H1 (cell line): ENCODE data around the gene ARHGAP28. TPM values are rescaled to one million over a fixed set of nuclear protein-coding genes. Genes with fewer than 3 reads are reported as not detected.

Experiments
- CTCF ChIA-PET: fragments of 300-600 bp; sonication (Branson Sonifier 250); formaldehyde crosslinking; loops from one replicate; lab custom pipeline; 2021; ENCODE audit not compliant: partially characterized antibody; lab: Charles Lee
- POLR2A ChIA-PET: fragments of 300-600 bp; sonication (Branson Sonifier 250); formaldehyde crosslinking; loops from one replicate; lab custom pipeline; 2021; ENCODE audit warnings: inconsistent platforms; ENCODE audit not compliant: partially characterized antibody; lab: Charles Lee
- DNase-seq, 2 experiments: peaks; one replicate each; pipeline versions ENCODE4 v3.0.0 to v3.0.0-alpha.2; 2010 to 2022; ENCODE audit warnings: low spot score in 2 of 2, low read depth in 1 of 2, mixed read lengths in 1 of 2
- FAIRE-seq: peaks from 2 replicates; lab custom pipeline; 2011; peaks lifted over from hg19 to GRCh38; lab: Jason Lieb, UNC
- H2AFZ ChIP-seq: 2 replicates; pipeline ENCODE4 v1.8.1; 2012; ENCODE audit warnings: low read length, inconsistent platforms
- H2AK5ac ChIP-seq: 2 replicates; pipeline ENCODE4 v1.6.1; 2013; ENCODE audit warnings: low read depth, low read length
- H2BK120ac ChIP-seq: replicated peaks from 2 replicates; pipeline ENCODE3; 2013; ENCODE audit warnings: low read depth, low read length, inconsistent platforms
- H2BK12ac ChIP-seq: 2 replicates; pipeline ENCODE4 v1.6.1; 2013; ENCODE audit warnings: low read depth, low read length
- H2BK15ac ChIP-seq: 2 replicates; pipeline ENCODE4 v1.6.1; 2013; ENCODE audit warnings: low read length
- H2BK20ac ChIP-seq: 2 replicates; pipeline ENCODE4 v1.6.1; 2013; ENCODE audit warnings: low read length
- H2BK5ac ChIP-seq: 2 replicates; pipeline ENCODE4 v1.6.1; 2013; ENCODE audit warnings: low read depth, low read length
- H3K14ac ChIP-seq: 2 replicates; pipeline ENCODE4 v1.6.1; 2013; ENCODE audit warnings: inconsistent platforms; ENCODE audit not compliant: insufficient read length
- H3K18ac ChIP-seq: 2 replicates; pipeline ENCODE4 v1.6.1; 2013; ENCODE audit warnings: low read length; ENCODE audit errors: extremely low read depth
- H3K23ac ChIP-seq: 2 replicates; pipeline ENCODE4 v1.6.1; 2013; ENCODE audit warnings: inconsistent platforms; ENCODE audit not compliant: insufficient read length
- H3K23me2 ChIP-seq: 2 replicates; pipeline ENCODE4 v1.6.1; 2013; ENCODE audit warnings: low read depth, low read length
- H3K27ac ChIP-seq: 2 replicates; pipeline ENCODE4 v1.6.1; 2011; ENCODE audit warnings: low read depth, low read length, inconsistent platforms
- H3K27me3 ChIP-seq, 4 experiments: replicated peaks in 1 of 4; 1 replicate in 1 of 4; 2 replicates in 3 of 4; pipeline versions ENCODE4 v1.6.1 to v1.8.1; 2011 to 2013; ENCODE audit warnings: low read length in 3 of 4, mild to moderate bottlenecking in 3 of 4, inconsistent platforms in 2 of 4, mixed read lengths in 2 of 4, moderate library complexity in 1 of 4; ENCODE audit not compliant: control insufficient read depth in 3 of 4, insufficient read depth in 3 of 4; ENCODE audit errors: extremely low read depth in 1 of 4
- H3K36me3 ChIP-seq, 4 experiments: 2 replicates each; pipeline versions ENCODE4 v1.6.1 to v1.8.1; 2011 to 2013; ENCODE audit warnings: mild to moderate bottlenecking in 4 of 4, low read length in 3 of 4, moderate library complexity in 2 of 4, control low read depth in 1 of 4, inconsistent platforms in 1 of 4; ENCODE audit not compliant: insufficient read depth in 4 of 4, control insufficient read depth in 2 of 4
- H3K4ac ChIP-seq: replicated peaks from 2 replicates; pipeline ENCODE3; 2013; ENCODE audit warnings: low read length, low read depth, mixed read lengths, inconsistent platforms; ENCODE audit not compliant: insufficient read length
- H3K4me1 ChIP-seq, 4 experiments: replicated peaks in 1 of 4; 1 replicate in 1 of 4; 2 replicates in 3 of 4; pipeline versions ENCODE4 v1.6.1 to v1.8.1; 2011 to 2013; ENCODE audit warnings: low read length in 3 of 4, inconsistent platforms in 2 of 4, mixed read lengths in 1 of 4; ENCODE audit not compliant: insufficient read depth in 4 of 4, control insufficient read depth in 3 of 4
- H3K4me2 ChIP-seq, 2 experiments: 2 replicates each; pipeline versions ENCODE4 v1.6.1 to v1.8.1; 2011 to 2013; ENCODE audit warnings: low read depth in 2 of 2, low read length in 2 of 2, control low read depth in 1 of 2, inconsistent platforms in 1 of 2, mild to moderate bottlenecking in 1 of 2; ENCODE audit not compliant: insufficient read depth in 1 of 2
- H3K4me3 ChIP-seq, 4 experiments: fragments of 200-600, 300-600 bp in 1 of 4; sonication (generic), shearing (Covaris generic), sonication (Bioruptor Twin) in 1 of 4; 2 replicates each; pipeline versions ENCODE4 v1.5.1 to v1.8.1; 2011 to 2016; ENCODE audit warnings: low read length in 4 of 4, low read depth in 3 of 4, control low read depth in 2 of 4, inconsistent platforms in 2 of 4, mild to moderate bottlenecking in 2 of 4, mixed read lengths in 1 of 4, moderate library complexity in 1 of 4; ENCODE audit not compliant: insufficient read depth in 2 of 4; ENCODE audit errors: extremely low read depth in 1 of 4
- H3K56ac ChIP-seq: replicated peaks from 2 replicates; pipeline ENCODE3; 2013; ENCODE audit warnings: low read depth, mild to moderate bottlenecking, mixed read lengths, low read length, inconsistent platforms; ENCODE audit not compliant: insufficient read length
- H3K79me1 ChIP-seq: 2 replicates; pipeline ENCODE4 v1.6.1; 2013; ENCODE audit warnings: low read depth, low read length, control low read depth
- H3K79me2 ChIP-seq, 2 experiments: 2 replicates each; pipeline versions ENCODE4 v1.6.1 to v1.8.1; 2012 to 2013; ENCODE audit warnings: low read length in 2 of 2, mild to moderate bottlenecking in 2 of 2, inconsistent platforms in 1 of 2; ENCODE audit not compliant: insufficient read depth in 2 of 2, control insufficient read depth in 1 of 2
- H3K9ac ChIP-seq, 4 experiments: replicated peaks in 1 of 4; 1 replicate in 1 of 4; 2 replicates in 3 of 4; pipeline versions ENCODE4 v1.6.1 to v1.8.1; 2011 to 2013; ENCODE audit warnings: low read depth in 3 of 4, low read length in 3 of 4, control low read depth in 2 of 4, mild to moderate bottlenecking in 2 of 4, moderate library complexity in 2 of 4, inconsistent platforms in 1 of 4; ENCODE audit errors: extremely low read depth in 1 of 4
- H3K9me3 ChIP-seq, 2 experiments: 2 replicates each; pipeline versions ENCODE4 v1.6.1 to v1.8.1; 2012 to 2013; ENCODE audit warnings: mild to moderate bottlenecking in 2 of 2, moderate library complexity in 2 of 2, control low read depth in 1 of 2, inconsistent platforms in 1 of 2, low read depth in 1 of 2, low read length in 1 of 2, mixed read lengths in 1 of 2; ENCODE audit not compliant: insufficient read depth in 2 of 2
- H4K20me1 ChIP-seq, 2 experiments: replicated peaks in 1 of 2; 2 replicates each; pipeline versions ENCODE3 to v1.8.1; 2011 to 2013; ENCODE audit warnings: inconsistent platforms in 2 of 2, low read length in 2 of 2, mild to moderate bottlenecking in 1 of 2; ENCODE audit not compliant: insufficient read depth in 2 of 2, control insufficient read depth in 1 of 2
- H4K5ac ChIP-seq: 2 replicates; pipeline ENCODE4 v1.6.1; 2013; ENCODE audit warnings: low read length, low read depth, mixed read lengths, inconsistent platforms; ENCODE audit not compliant: insufficient read length
- H4K8ac ChIP-seq: 2 replicates; pipeline ENCODE4 v1.8.0; 2013; ENCODE audit warnings: mild to moderate bottlenecking, moderate library complexity, low read length, inconsistent platforms; ENCODE audit not compliant: insufficient read depth; ENCODE audit errors: extremely low read depth
- H4K91ac ChIP-seq: replicated peaks from 2 replicates; pipeline ENCODE3; 2013; ENCODE audit warnings: low read length, mixed read lengths, inconsistent platforms; ENCODE audit not compliant: insufficient read length
- ATF2 ChIP-seq: IDR thresholded peaks from 2 replicates; pipeline ENCODE4 v1.6.1; 2012; ENCODE audit warnings: low read length, inconsistent platforms
- EP300 ChIP-seq, 2 experiments: IDR thresholded peaks; 1 replicate in 1 of 2; 2 replicates in 1 of 2; pipeline ENCODE4 v1.6.1; 2011 to 2012; ENCODE audit warnings: low read depth in 2 of 2, low read length in 2 of 2, mild to moderate bottlenecking in 2 of 2, borderline replicate concordance in 1 of 2, inconsistent platforms in 1 of 2, moderate library complexity in 1 of 2
- JUND ChIP-seq: IDR thresholded peaks from 2 replicates; pipeline ENCODE4 v1.6.1; 2011; ENCODE audit warnings: mild to moderate bottlenecking, improper control_type of control experiment, low read length
- SRF ChIP-seq: IDR thresholded peaks from 2 replicates; pipeline ENCODE4 v1.6.1; 2011; ENCODE audit warnings: mild to moderate bottlenecking, low read depth, low read length, moderate library complexity
- SUZ12 ChIP-seq: fragments of 200-600 bp; sonication (generic); IDR thresholded peaks from 2 replicates; pipeline ENCODE4 v1.6.1; 2012; ENCODE audit warnings: mild to moderate bottlenecking, inconsistent platforms, low read length, moderate library complexity, mixed read lengths
- YY1 ChIP-seq: IDR thresholded peaks from 2 replicates; pipeline ENCODE4 v1.6.1; 2011; ENCODE audit warnings: low read depth, mild to moderate bottlenecking, low read length
- WGBS, 2 experiments: shearing (Covaris generic) in 1 of 2; methylation state at CpG; one replicate each; pipeline versions ENCODE4 v1.1.6 to v1.1.7; 2013 to 2015; ENCODE audit warnings: low lambda C conversion rate in 2 of 2, mixed read lengths in 2 of 2, inconsistent platforms in 1 of 2, low coverage in 1 of 2, missing lambda C conversion rate in 1 of 2; ENCODE audit not compliant: insufficient replicate concordance in 2 of 2, insufficient coverage in 1 of 2, insufficient read length in 1 of 2; ENCODE audit errors: extremely low coverage in 1 of 2, missing lambda C conversion rate in 1 of 2; 5-methylcytosine and 5-hydroxymethylcytosine counted together
- polyA plus RNA-seq, 7 experiments: library from polyadenylated mRNA; depleted of rRNA in 3 of 7; stranded (reverse) in 5 of 7; unstranded in 2 of 7; fragments of >200 nt in 5 of 7; fragments of 200-250 nt in 2 of 7; gene quantifications; 1 replicate in 5 of 7; 2 replicates in 1 of 7; 4 replicates in 1 of 7; pipeline versions ENCODE4 v1.2.1 to v1.2.3, GENCODE V29; 2011 to 2013; ENCODE audit warnings: missing spikeins in 2 of 7, mixed read lengths in 2 of 7
- total RNA-seq: library from RNA; stranded (reverse); fragmentation: NEBNext Ultra II Directional; extraction: Animal tissue kit (Norgen Biotek cat#: 25700); gene quantifications from 2 replicates; pipeline ENCODE4 v1.2.1, GENCODE V29; 2021

ARHGAP28 gene
- total and polyA plus RNA-seq, 2 of the 8 experiments (the other 6 are each of a cell fraction or from before 2014, with no cell fraction given), result 2.9 to 14.4 TPM

GRCh38 chr18:6963452-6964097, 234.1 kb downstream of the ARHGAP28 start:
- no peak overlapping the region for H2BK5ac ChIP-seq
- H2BK12ac ChIP-seq, result no peak overlapping the region
- no peaks in the 10 kb centered on the region for H3K79me1 ChIP-seq
- WGBS, 2 experiments, result 92% methylated on average over 2 of the region's 2 CpGs; no CpG with 5 or more reads in 1 of the 2 experiments
- H3K56ac ChIP-seq, result no peak overlapping the region
- H2AK5ac ChIP-seq, result no peak overlapping the region
- H4K20me1 ChIP-seq, result peaks cover 2 to 4% of the 10 kb centered on the region in 2 experiments
- no peak for DNase-seq
- H3K23ac ChIP-seq, result no peak overlapping the region
- no peak overlapping the region for H4K8ac ChIP-seq
- no peak for TF ChIP-seq YY1
- no peak for TF ChIP-seq EP300 (IDR thresholded peaks at IDR 0.05; ENCODE audit: borderline replicate concordance in 1 of 2, low read depth in 2 of 2, low read length in 2 of 2)
- no peak for TF ChIP-seq JUND
- TF ChIP-seq ATF2, result no peak
- TF ChIP-seq SRF, result no peak
- no peak for TF ChIP-seq SUZ12
- H3K9ac ChIP-seq, result no peak overlapping the region
- no peak overlapping the region for H2BK120ac ChIP-seq
- H3K36me3 ChIP-seq, result peaks cover 7 to 41% (median 28%) of the 10 kb centered on the region in 4 experiments
- no peaks in the 10 kb centered on the region for H3K4me1 ChIP-seq
- POLR2A ChIA-PET, result no interaction called here
- H3K9me3 ChIP-seq, result 0 out of 4 replicates have a peak, but pooled peaks cover 0 to 10% of the 10 kb centered on the region in 2 experiments
- no peak overlapping the region for H2BK15ac ChIP-seq
- H3K4ac ChIP-seq, result no peak overlapping the region
- no peak for FAIRE-seq
- H3K23me2 ChIP-seq, result no peaks in the 10 kb centered on the region
- H3K27me3 ChIP-seq, result no peaks in the 10 kb centered on the region
- no peak overlapping the region for H4K91ac ChIP-seq
- H3K18ac ChIP-seq, result no peak overlapping the region
- no peak overlapping the region for H4K5ac ChIP-seq
- H3K14ac ChIP-seq, result no peak overlapping the region
- no peak overlapping the region for H3K4me3 ChIP-seq
- H3K4me2 ChIP-seq, result no peak overlapping the region
- no peak overlapping the region for H3K27ac ChIP-seq
- CTCF ChIA-PET, result interaction anchor here (0.6 to 0.7 kb wide), 2 partner anchors 44 to 163 kb away, joined by 3 read pairs; no protein-coding TSS in a partner anchor
- H3K79me2 ChIP-seq, result no peaks in the 10 kb centered on the region
- H2BK20ac ChIP-seq, result no peak overlapping the region
- H2AFZ ChIP-seq, result no peak overlapping the region
